ENCODE measurements around the gene AP1S3.
"Not testable (repeated sequence)": the region's sequence is repeated elsewhere in the genome, so short reads cannot be mapped to it uniquely, and the experiment has no call there.

Gene AP1S3

GRCh38 chr2:223797811-223798721, 39.3 kb downstream of the AP1S3 start:
- peak; percentile 72 for DNase-seq

- DNase-seq: no peak
Measured at GRCh38 chr2:223797037-223797436, 40.3 kb downstream of the AP1S3 start.

- no peak for DNase-seq
Measured at GRCh38 chr2:223789423-223789822, 48.0 kb downstream of the AP1S3 start.

GRCh38 chr2:223788826-223789225, 48.6 kb downstream of the AP1S3 start:
- no peak for DNase-seq

- DNase-seq: not testable (repeated sequence)
Measured at GRCh38 chr2:223788106-223788505, 49.3 kb downstream of the AP1S3 start.

GRCh38 chr2:223787358-223787757, 50.0 kb downstream of the AP1S3 start:
- no peak for DNase-seq

- DNase-seq: no peak
Measured at GRCh38 chr2:223786943-223787342, 50.4 kb downstream of the AP1S3 start.

GRCh38 chr2:223786236-223786635, 51.1 kb downstream of the AP1S3 start:
- no peak for DNase-seq

GRCh38 chr2:223784221-223784772, 53.1 kb downstream of the AP1S3 start:
- DNase-seq: no peak

GRCh38 chr2:223782629-223783028, 54.8 kb downstream of the AP1S3 start:
- no peak for DNase-seq

GRCh38 chr2:223781560-223781959, 55.8 kb downstream of the AP1S3 start:
- DNase-seq: no peak

GRCh38 chr2:223779877-223780276, 57.5 kb downstream of the AP1S3 start:
- DNase-seq: peak; percentile 77

GRCh38 chr2:223774193-223774592, 63.2 kb downstream of the AP1S3 start:
- DNase-seq: no peak

GRCh38 chr2:223772363-223772762, 65.0 kb downstream of the AP1S3 start:
- DNase-seq: peak; percentile 86

GRCh38 chr2:223771475-223771874, 65.9 kb downstream of the AP1S3 start:
- DNase-seq: no peak

- DNase-seq: no peak
Measured at GRCh38 chr2:223768179-223768578, 69.2 kb downstream of the AP1S3 start.

- DNase-seq: no peak
Measured at GRCh38 chr2:223767341-223767740, 70.0 kb downstream of the AP1S3 start.

GRCh38 chr2:223765221-223765785, 72.1 kb downstream of the AP1S3 start:
- DNase-seq: no peak

- DNase-seq: no peak
Measured at GRCh38 chr2:223764796-223765195, 72.6 kb downstream of the AP1S3 start.

GRCh38 chr2:223762853-223763252, 74.5 kb downstream of the AP1S3 start:
- peak; percentile 6 for DNase-seq

- not testable (repeated sequence) for DNase-seq
Measured at GRCh38 chr2:223761746-223762145, 75.6 kb downstream of the AP1S3 start.

GRCh38 chr2:223760838-223761502, 76.4 kb downstream of the AP1S3 start:
- no peak for DNase-seq
